HG02973 (cell line): ENCODE measurements around the gene GLI3.
A peak's percentile ranks its signal among the peaks of the same experiment; 100 is the strongest.

ENCODE experiments used
- ATAC-seq: cut with Tn5 transposase; IDR thresholded peaks from one replicate; pipeline ENCODE4 v1.9.1; 2021; ENCODE audit warnings: moderate library complexity; ENCODE audit not compliant: unreplicated experiment

Gene GLI3

DNA sequence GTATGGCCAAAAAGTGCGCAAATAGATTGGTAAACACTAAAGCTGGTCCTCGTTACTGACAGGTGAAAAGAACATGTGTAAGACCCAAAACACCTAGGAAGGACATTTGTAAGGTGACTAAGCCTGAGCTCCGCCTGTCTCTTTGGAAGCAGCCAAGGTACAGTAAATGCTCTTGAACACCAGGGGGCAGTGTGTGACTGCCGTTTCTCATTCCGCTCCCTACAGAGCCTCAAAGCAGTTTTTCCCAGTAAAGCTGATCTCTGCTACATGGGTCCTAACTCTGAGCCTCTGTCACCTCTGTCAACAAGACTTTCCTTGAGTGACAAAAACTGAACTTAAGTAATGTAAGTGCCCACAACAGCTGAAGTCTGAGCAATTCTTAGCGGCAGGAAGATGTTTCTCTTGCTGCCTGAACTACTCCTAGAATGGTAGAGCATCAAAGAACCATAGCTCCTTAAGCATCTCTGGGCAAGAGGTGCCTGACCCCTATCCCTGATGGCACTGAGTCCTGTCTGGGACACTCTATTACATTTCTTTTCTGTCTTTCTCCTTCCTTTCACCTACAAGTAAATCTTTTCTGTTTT lies 296.2 kb downstream of the GLI3 start:
- peak; percentile 80 for ATAC-seq

DNA sequence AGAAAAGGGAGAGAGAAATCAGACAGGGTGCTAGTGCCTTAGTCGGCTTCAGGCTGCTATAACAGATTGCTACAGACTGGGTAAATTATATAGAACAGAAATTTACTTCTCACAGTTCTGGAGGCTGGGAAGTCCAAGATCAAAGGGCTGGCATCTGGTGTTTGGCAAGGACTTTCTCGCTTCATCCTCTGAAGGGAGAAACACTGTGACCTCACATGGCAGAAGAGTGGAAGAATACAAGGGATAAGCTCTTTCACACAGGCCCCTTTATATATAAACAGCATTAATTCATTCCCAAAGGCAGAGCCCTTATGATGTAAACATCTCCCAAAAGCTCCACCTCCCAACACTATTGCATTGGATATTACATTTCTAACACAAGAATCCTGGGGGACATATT lies 298.6 kb downstream of the GLI3 start:
- no peak for ATAC-seq

DNA sequence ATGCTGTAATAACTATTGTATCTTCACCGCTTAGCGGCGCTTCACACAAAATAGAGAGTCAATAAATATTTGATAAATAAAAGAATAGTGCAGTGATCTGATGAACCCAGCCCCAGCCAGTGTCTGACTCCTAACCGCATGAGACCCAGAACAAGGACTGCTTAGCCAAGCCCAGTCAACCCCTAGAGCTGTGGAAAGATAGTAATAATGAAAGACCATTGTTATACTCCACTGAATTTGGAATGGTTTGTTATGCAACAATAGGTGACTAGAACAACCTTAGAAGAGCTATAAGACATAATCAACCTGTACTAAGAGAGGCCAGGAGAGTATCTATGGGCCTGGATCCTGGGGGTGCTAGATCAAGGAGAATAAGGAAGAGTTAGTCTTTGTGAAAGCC lies 303.6 kb downstream of the GLI3 start:
- no peak for ATAC-seq

DNA sequence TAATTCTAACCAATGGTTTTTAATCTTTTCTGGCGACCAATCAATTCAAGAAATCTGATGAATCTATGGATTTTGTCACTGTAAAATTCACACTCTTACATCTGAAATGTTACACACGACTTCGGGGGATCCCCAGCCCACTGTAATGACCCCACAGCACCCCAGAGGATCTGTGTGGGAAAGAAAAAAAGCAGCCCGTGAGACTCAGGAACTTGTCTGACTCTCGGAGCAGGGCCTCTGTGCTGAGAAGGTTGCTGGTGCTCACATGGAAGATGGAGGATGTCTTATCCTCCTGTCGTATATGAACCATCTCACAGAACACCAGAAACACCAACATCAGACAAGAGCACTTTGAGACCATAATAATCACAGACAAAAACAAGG lies 305.8 kb downstream of the GLI3 start:
- ATAC-seq: no peak

DNA sequence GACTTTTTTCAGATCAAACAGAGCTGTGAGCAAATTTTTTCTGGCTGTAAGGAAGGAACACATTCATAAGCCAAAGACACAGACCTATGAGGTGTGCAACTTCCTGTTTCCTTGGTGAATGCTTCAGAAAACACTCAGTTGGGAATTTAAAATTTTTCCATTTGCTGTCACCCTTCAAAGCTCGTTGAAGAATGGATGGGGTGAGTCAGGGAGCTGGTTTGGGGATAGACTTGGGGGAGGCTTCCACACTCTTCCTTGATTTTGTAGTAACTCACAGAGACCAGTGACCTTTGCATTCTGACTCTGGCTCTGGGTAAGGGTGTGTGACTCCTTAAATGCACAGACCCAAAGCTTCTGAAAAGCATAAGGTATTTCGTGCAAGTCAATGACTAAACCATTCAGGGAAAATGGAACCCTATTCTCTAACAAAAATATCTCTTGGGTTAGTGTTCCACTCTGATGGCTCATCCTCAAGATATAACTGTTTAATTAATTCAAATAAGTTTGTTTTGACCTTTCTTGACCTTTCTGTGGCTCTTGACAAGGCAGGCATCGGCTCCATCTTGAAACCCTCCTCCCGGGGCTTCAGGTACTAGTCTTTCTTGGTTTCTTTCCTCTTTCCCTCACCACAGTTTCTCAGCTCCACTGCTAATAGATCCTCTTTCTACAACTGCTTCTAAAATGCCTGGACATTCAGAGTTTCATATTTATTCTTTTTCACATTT lies 306.3 kb downstream of the GLI3 start:
- ATAC-seq: no peak

DNA sequence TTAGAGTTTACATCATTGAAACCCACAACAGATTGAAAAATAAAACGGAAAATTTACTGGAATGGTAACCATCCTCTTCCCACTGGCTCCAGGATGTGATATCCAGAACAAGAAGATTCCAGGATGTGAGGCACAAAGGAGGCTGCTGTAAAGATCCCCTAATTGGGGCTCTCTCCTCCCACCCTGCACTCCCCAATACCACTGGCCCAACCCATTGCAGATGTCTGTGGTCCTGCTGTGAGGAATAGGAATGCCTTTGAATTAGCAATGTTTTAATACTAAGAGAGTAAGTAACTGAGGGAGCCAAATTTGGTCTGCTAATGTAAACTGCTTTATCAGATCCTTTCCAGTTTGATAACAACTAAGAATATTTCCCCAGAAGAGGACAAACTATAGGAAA lies 308.2 kb downstream of the GLI3 start:
- ATAC-seq: no peak

DNA sequence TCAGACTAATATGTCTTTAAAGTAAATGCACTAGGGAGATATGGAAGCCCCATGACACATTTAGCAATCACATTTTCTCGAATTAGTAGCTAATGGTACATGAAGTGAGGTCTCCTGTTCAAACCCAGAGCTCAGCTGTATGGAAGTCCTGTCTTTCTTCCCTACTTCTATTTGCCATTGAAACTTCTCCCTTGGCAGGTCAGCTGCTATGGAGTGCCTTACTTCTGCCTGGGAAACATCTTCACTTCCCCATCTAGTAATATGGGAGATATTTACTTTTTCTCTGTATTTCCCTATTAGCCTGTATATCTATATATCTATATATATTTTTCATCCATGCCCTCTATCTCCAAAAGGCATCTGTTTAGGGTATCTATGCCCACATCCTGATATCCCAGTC lies 308.8 kb downstream of the GLI3 start:
- ATAC-seq: no peak

DNA sequence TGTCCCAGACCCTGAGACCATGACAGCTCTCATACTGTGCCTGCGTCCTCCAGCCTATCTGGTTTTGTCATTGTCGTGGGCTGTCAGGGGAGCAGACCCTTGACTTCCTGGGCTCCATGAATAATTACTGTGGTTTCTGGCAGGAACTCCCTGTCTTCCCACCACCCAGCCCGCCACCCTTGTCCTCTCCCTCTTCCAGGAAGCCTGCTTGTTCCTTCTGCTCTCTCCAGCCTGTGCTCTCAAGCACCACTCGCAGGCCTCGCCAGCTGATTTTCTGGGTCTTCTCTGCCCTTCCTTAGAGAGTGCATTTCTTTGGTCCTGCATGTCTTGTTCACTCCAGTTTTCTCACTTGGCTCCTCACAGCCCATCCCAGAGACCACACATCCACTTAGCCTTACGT lies 309.6 kb downstream of the GLI3 start:
- ATAC-seq: no peak

DNA sequence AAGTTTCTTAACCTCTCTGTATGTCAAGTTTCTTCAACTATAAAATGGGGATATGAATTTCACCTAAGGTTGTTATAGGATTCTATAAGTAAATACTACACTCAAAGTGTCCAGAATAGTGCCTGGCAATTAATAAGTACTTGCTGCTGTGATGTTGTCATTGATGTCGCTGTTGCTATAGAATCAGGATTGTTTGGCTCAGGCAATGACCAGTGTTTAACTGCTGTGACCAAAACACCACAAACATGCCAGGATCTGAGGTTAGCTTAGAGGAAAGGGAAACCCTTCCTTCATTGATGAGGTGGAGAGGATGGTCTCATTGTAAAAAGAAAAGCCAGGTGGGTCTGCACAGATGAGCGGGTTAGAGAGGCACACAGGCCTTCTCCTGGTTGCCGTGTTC lies 311.1 kb downstream of the GLI3 start:
- ATAC-seq: no peak

DNA sequence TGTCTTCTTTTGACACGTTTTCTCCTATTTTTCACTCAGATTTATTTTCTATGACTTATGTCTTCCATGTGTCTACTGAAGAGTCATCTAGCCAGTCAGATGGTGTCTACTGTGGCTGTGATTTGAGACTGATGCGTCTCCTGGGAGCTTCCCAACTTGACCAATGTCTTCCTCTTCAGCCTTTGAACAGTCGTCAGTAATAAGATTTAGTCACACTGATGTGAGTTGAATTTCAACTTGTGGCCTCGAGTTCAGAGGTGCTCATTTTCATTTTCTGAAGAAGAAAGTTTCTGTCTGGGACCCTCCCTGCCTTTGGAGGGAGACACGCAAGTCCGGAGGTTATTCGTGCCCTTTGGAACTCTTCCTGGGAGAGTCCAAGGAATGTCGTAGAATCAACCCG lies 312.2 kb downstream of the GLI3 start:
- no peak for ATAC-seq

DNA sequence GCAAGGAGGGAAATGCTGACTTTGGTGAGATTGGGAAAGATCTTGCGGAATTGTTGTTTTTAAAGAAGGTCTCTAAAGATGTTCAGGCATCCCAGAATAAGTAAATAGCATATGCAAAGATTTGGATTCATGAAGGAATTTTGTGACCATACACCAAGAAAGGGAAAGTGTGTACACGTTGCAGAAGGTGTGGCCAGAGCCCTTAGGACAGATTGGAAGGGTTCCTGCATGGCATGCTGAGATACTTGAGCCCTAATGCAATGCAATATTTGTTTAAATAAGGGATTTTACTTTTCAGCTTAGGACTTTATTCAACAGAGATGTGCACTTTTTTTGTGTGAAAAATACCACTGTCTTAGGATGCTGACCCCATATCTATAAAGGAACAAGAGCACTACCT lies 314.6 kb downstream of the GLI3 start:
- ATAC-seq: no peak

DNA sequence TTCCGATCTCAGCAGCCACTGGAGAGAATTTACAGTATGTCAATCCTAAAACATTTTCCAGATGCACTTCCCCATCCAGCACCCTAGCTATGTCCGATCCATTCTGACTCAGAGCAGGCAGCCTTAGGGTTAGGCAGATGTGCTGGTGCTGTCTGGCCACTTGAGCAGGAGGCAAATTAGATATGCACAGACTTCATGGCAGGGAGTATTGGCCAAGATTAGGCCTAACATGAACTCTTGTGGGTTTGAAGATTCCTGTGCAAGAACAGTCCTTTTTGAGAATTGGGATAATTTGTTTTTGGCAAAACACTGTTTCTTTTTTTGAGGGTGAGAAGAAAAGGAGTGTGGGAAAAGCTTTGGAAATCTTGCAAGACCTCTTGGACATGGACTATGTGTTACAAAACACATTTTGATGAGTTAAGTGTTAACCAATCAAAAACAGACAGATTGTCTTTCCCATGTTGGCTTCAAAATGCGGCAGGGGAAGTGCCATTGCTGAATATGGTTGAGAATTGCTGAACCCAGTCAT lies 315.5 kb downstream of the GLI3 start:
- ATAC-seq: no peak

DNA sequence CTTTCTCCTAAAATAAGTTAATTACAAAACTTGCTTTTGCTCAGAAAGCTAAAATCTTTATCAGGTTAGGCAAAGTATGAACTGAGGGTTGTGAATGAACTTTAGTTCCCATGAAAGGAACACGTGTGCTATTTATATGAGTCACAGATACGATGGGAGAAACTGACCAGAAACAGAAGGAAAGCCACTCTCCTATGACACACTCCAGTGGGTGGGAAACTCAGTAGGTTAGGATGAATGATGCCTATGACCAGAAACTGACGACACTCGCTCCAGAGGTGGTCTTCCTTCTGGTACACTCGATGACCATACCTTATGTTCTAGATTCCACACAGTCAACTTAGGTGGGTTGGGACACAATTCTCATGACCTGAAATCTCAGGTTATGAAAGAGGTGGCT lies 318.4 kb downstream of the GLI3 start:
- no peak for ATAC-seq

DNA sequence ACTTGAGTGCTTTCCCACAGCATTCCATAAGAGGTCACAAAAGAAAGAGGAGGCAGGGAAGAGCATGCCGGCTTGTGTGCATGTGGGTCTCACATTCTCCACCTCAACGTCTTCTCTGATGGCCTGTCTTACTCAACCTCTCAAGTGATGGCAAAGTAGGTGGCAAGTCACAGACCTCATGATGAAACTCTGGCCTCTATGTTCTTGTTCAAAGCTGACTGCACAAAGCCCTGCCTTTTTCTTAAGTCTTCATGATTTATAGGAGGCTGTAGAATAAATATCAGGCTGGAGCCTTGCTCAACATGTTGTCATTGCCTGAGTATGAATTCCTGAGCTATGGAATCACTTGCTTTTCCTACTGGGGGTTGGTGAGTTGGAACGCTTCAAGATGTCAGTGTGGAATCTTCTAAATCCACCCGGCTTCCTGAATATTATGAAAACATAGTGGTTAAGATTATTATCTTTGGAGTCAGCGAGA lies 320.5 kb downstream of the GLI3 start:
- ATAC-seq: no peak

- ATAC-seq: no peak
These were observed 321.1 kb downstream of the GLI3 start for GRCh38 chr7:41915871-41916270.

DNA sequence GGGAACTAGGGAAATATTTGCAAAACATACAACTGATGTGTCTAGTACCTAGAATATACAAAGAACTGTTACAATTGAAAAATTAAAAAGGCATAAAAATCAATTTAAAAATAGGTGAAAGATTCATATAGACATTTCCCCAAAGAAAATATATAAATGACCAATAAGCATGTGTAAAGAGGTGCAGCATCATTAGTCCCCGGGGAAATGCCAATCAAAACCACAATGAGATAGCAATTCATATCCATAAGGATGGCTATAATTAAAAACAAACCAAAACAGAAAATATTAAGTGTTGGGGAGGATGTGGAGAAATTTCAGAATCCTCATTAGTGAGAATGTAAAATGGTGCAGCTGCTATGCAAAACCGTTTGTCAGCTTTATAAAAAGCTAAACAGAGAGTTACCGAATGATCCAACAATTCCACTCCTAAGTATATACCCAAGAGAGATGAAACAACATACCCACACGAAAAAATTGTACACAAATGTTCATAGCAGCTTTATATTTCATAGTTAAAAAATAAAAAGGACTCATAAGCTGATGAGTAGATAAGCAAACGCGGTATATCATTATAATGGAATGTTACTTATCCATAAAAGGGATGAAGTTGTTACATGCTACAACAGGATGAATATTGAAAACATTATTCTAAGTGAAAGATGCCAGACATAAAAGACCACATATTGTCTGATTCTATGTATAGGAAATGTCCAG lies 324.0 kb downstream of the GLI3 start:
- no peak for ATAC-seq

GRCh38 chr7:41912426-41912825 lies 324.6 kb downstream of the GLI3 start:
- ATAC-seq: no peak

- ATAC-seq: no peak
These were observed 325.2 kb downstream of the GLI3 start for GRCh38 chr7:41911792-41912191.
